Measurements from ENCODE around the gene AGAP2.

- TF ChIP-seq CTCF (conservative IDR thresholded peaks at IDR 0.05; ENCODE audit: low read length) (no peak), EZH2phosphoT487 (IDR thresholded peaks at IDR 0.05; ENCODE audit: borderline replicate concordance) (no peak)
Observed at GRCh38 chr12:57730336-57731067, 8.0 kb downstream of the AGAP2 start.

Measured in Loucy (cell line).